ENCODE results near the gene ARMH1.

- TF ChIP-seq CTCF (IDR thresholded peaks at IDR 0.05; ENCODE audit: low read depth, low read length, poor library complexity, severe bottlenecking) (no peak), EZH2phosphoT487 (IDR thresholded peaks at IDR 0.05; ENCODE audit: borderline replicate concordance, low read length) (no peak)
Observed at GRCh38 chr1:44630116-44630515, 44.4 kb upstream of the ARMH1 start.

All from DOHH2 (cell line).